GM18520 (cell line): ENCODE results near the gene EGR4.
"Not testable (repeated sequence)": the region's sequence is repeated elsewhere in the genome, so short reads cannot be mapped to it uniquely, and the experiment has no call there.

Experiments
- ATAC-seq: cut with Tn5 transposase; IDR thresholded peaks from one replicate; pipeline ENCODE4 v1.9.1; 2021; ENCODE audit not compliant: unreplicated experiment

EGR4 gene

GRCh38 chr2:73264332-73264606, 29.1 kb downstream of the EGR4 start:
- ATAC-seq: no peak

DNA sequence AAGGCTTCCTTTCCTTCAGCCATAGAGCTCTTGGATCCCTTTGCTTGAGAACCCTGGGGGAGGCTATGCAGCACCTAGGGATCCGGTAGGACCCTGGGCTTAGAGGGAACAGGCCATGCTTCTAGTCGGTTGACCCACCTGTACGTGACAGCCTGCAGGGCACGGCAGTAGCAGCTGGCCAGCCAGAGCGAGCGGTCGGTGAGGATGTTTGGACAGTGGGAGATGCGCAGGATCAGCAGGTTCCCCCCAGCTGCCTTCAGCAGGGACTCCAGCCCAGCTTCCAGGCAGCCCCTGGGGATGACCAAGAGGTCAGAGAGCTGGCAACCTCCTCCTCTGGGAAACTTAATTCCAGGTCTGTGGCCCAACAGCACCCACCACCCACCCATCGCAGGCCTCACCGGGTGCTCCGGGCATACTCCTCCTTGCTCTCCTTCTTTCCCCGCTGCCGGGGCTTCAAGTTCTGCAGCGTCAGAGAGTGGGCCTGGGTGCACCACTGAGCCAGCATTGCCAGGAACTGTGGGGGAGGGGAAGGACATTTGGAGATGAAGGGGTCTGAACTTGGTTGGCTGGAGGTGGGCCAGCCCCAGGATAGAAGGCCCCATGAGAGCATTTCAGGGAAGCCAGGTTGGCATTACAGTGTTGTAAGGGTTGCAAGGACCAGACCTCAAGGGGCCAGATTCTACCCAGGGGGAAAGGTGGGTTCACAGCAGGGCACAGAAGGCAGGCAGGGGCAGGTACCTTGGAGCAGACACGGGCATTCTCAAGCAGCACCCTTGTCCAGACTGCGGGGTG, 29.6 kb downstream of the EGR4 start:
- no peak for ATAC-seq

DNA sequence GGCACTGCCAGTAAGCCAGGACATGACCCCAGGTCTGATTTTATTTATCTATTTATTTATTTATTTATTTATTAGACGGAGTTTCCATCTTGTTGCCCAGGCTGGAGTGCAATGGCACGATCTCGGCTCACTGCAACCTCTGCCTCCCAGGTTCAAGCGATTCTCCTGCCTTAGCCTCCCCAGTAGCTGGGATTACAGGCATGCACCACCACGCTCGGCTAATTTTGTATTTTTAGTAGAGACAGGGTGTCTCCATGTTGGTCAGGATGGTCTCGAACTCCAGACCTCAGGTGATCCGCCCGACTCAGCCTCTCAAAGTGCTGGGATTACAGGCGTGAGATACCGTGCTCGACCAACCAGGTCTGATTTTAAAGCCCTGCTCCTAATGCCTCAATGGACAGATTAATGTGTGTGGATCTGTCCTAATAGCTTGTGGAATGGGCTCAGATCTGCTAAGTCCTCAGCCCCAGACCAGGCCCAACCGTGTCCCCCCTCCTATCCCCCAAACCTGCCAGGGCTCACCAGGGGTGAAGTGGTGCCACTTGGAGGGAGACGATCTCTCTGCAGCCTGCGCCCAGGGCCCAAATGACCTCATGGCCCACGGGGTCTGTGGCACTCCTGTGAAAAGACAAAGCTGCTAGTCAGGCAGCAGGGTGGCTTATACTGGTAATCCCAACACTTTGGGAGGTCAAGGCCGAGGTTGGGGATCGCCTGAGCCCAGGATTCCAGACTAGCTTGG, 30.5 kb downstream of the EGR4 start:
- not testable (repeated sequence) for ATAC-seq

DNA sequence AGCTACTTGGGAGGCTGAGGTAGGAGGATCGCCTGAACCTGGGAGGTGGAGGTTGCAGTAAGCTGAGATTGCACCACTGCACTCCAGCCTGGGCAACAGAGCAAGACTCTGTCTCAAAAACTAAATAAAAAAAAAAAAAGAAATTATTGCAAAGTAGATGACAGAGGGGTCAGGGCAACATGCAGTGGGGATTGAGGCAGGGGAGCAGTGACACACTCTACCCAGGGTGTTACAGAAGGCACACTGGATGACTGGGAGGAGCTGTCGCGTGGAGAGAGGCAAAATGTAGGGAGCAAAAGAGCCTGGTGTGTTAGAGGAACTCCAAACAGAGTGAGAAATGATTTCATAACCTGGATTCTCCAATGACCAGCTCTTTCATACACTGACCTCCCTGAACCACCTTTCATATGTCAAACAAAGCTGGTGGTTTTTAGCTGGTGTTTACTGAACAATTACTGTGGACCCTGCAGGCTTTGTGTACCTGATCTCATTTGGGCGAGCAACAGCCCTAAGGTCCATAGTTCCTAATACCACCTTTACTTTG, 31.2 kb downstream of the EGR4 start:
- ATAC-seq: no peak

GRCh38 chr2:73260338-73260984, 32.9 kb downstream of the EGR4 start:
- no peak for ATAC-seq

GRCh38 chr2:73259704-73260337, 33.5 kb downstream of the EGR4 start:
- no peak for ATAC-seq

DNA sequence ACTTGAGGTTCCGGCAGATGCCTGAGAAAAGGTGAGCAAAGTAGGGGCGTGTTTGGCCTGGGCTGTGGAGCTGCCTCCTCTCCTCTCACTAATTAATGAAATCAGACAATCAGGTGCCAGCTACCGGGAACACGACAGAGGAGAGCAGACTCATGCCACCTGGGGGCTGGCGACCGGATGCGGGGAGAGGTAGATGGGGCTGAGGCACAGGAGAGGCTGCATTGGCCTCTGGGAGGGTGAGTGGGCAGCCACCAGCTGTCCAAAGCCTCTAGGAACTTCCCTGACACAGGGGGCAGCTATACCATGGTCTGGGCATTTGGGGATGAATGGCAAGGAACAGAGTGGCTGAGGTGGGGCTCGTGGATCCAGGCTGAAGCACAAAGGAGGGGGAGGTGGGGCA, 34.1 kb downstream of the EGR4 start:
- ATAC-seq: no peak

DNA sequence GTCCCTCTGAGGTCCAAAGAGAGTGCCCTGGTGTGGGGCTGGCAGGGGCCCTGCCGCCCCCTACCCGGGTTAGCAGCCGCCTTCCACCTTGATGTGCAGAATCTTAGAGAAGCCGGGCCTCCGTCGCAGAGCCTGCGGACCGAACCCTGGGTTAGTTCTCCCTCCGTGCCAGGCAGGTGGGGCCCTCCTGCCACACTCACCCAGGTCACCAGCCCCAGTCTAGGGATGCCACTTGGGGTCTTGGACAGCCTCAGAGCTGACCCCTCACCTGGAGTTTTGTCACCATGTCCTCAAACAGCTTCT, 34.5 kb downstream of the EGR4 start:
- no peak for ATAC-seq

DNA sequence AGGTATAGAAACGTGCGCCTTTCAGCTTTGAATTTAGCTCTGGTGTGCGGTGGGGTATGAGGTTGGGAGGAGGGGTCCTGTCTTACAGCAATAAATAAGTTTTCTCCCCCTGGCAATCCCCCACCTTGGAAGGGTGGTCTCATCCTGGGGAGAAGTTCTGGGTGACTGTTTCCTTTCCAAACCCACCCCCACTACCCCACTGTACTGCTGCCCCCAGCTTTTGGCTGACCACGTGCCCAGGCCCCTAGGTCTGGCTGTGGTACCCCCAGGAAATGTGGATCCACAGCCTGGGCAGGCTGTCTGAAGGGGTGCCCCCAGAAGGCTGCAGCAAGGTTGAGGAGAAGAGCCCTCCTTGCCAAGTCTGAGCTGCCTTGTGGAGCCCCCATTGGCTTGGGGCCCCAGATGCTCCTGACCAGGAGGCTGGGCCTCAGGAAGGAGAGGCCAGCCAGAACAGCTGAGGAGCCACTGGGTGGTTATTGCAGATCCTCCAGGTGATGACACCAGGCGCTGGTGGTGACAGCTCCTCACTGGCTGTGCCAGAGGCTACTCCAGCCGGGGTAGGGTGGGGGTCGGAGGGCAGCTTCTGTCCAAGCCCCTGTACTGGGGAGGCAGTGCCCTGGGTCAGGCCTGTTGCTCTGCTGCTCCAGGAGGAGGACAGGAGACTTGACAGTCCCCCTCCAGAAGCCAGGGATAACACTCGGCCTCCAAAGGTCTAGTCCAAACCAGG, 35.0 kb downstream of the EGR4 start:
- ATAC-seq: no peak

DNA sequence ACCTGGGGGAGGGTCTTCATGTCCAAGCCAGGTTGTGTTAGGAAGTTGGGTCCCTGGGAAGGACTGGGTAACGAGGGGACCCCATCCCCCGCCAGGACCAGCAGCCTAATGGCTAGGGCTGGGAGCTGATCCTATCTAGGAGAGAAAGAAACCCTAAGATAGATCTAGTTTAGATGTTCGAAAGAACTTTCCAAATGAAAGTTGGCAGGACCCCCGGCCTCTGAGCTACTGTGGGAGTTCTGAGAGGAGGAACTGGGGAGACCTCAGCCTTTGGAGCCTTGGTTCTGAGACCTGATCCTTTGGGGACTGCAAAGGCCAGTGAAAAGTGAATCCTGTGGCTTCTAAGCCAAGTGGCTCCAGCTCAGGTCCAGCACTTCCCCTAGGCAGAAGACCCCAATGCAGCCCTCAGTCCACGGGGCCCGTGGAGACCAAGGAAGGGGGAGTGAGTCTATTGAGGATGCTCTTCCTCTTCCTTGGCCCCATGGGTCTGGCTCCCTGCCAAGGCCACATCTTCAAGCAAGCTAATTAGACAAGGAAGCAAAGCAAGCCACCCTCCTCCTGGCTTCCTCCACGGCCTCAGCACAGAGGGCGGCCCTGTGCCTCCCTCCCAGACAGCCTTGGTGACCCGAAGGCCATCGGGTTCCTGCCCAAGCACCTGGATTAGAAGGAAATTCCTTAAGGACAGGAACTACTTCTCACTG, 35.8 kb downstream of the EGR4 start:
- ATAC-seq: no peak

DNA sequence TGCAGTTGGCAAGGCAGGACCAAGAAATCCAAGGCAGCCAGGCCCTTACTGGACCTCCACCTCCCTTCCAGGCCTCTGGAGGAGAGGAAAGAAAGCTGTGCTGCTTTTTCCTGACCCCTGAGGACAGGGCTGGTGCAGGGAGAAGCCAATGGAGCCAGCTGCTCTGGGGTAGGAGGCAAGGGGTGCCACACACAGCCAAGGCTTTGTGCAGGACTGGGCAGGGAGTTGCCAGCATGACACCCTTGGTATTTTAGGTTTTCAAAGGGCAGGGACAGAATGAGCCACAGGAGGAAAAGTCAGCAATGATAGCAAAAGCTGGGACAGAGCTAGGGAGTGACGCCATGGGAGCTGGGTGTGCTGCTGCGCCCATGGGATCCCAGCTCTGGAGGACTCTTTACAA, 36.3 kb downstream of the EGR4 start:
- ATAC-seq: no peak

- ATAC-seq: no peak
Observed at GRCh38 chr2:73256618-73256922, 36.8 kb downstream of the EGR4 start.

DNA sequence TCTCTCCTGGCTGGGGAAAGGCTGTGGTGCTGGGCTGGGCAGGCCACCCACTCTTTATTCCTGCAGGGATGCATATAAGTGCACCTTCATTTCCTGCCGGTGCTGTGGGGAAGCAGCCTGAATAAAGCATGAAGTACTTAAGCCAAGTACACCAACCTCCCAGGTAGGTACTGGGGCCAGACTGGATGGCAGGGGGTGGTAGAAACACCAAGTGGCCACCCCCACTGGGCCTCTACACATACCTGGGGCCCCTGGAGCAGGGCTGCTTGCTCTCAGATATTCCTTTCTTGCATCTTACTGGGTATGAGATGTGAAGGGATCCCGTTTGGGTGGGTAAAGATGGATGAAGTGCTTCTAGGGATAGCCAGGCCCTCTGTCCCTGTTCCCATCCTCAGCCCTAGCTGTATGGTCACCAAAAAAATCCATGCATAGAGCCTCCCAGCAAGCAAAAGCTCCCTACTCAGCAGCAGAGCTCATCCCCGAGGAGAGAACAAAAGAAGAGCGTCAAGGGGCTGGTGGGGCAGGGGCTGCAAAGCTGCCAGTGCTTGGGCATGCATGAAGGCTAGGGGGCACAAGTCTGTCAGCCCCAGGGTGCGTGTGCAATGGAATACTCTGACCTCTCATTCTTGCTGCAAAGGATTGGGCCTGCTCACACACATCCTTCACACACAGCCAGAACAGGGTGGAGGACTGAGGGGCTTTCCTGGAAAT, 37.3 kb downstream of the EGR4 start:
- ATAC-seq: no peak

- ATAC-seq: no peak
Observed at GRCh38 chr2:73255007-73255644, 38.2 kb downstream of the EGR4 start.

DNA sequence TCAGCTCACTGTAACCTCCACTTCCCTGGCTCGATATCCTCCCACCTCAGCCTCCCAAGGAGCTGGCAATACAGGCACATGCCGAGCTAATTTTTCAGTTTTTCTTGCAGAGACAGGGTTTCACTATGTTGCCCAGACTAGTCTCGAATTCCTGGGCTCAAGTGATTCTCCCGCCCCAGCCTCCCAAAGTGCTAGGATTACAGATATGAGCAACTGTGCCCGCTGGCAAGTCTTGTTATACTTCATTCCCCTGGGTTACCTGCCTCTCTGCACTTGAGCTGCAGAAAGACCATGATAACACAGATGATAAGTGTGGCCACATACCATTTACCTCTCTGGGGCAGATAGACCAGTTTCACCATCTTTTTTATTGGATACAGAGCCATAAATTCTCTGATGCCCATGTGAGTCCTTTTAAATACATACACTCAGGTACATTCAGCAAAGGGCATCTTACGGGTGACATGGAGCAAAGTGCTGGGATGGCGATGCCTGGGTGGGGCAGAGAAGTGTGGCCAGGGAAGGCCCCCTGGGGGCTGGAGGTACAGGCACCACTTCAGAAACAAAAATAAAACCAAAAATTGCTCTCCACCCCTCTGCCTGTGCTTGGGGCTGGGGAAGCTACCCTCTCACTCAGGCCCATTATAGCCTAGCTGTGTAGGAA, 38.9 kb downstream of the EGR4 start:
- no peak for ATAC-seq

GRCh38 chr2:73253901-73254300, 39.4 kb downstream of the EGR4 start:
- ATAC-seq: no peak

DNA sequence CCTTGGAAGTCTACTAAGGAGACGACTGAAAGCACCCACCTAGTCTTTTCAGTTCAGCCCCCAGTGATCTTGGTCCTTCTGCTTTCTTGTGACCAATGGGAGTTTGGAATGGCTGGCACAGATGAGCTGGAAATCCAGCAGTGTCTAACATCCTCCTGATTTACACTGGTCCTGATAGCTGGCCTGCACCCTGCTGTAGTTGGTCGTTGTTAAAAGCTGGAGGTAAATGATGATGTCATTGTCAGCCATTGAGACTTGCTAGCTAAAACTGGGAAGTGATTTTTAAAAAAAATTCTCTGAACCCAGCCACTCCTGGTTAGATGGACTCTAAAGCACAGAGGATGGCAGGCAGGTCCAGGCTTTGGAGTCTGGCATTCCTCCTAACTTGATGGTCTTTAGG, 39.9 kb downstream of the EGR4 start:
- ATAC-seq: no peak

DNA sequence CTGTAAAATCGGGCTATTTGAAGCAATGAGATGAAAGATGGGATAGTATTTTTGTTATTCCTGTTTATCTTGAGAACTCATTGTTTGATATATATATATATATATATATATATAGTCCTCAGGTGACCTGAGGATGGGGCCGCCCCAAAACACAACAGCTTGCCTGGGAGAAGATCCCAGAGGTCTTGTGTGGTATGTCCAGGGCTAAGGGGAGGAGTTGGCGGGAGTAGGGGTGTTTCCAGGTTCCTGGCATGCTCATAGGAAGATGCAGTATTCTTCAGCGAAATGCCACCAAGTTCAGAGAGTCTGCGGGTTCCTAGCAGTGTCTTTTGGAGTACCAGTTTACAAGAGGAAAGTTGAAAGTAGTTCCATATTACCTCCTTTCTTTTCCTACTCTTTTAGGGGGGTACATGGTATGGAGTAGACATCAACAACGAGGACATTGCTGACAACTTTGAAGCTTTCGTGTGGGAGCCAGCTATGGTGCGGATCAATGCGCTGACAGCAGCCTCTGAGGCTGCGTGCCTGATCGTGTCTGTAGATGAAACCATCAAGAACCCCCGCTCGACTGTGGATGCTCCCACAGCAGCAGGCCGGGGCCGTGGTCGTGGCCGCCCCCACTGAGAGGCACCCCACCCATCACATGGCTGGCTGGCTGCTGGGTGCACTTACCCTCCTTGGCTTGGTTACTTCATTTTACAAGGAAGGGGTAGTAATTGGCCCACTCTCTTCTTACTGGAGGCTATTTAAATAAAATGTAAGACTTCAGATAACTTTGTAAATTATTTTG, 40.9 kb downstream of the EGR4 start:
- no peak for ATAC-seq
